Measurements from ENCODE around the gene PEX5. TPM values are rescaled to one million over a fixed set of nuclear protein-coding genes. Genes with fewer than 3 reads are reported as not detected.
A peak's percentile ranks its signal among the peaks of the same experiment; 100 is the strongest.

Gene PEX5
- total and polyA plus RNA-seq, 4 donors: 19.8 to 59.8 (median 43.4) TPM

GRCh38 chr12:7219599-7220243, 30.2 kb downstream of the PEX5 start:
- no peaks in the 10 kb centered on the region for H3K4me1 ChIP-seq (ENCODE audit: control insufficient read depth in 5 of 5, insufficient read depth in 5 of 5, low read length in 5 of 5)
- no peak overlapping the region for H3K27ac ChIP-seq (ENCODE audit: low read depth in 1 of 2, low read length in 1 of 2)
- TF ChIP-seq CTCF (IDR thresholded peaks at IDR 0.05; ENCODE audit: control extremely low read depth, extremely low read depth): peak; percentile 85
- ATAC-seq (ENCODE audit: insufficient read depth, low FRiP score) (peak; percentile 85), DNase-seq (peak; percentile 73 to 86 (median 77))
- WGBS, 2 donors: 14 to 23% methylated on average over 3 of the region's 3 CpGs
- H3K4me3 ChIP-seq: no peak overlapping the region
- H3K9ac ChIP-seq (ENCODE audit: insufficient read depth in 1 of 2, low read length in 2 of 2): no peak overlapping the region
- no peaks in the 10 kb centered on the region for H3K27me3 ChIP-seq (ENCODE audit: control insufficient read depth in 3 of 3, insufficient read depth in 3 of 3, low read length in 2 of 3)
- no peaks in the 10 kb centered on the region for H3K9me3 ChIP-seq (ENCODE audit: control insufficient read depth in 4 of 4, insufficient read depth in 3 of 4, low read length in 3 of 4)
- no peaks in the 10 kb centered on the region for H3K36me3 ChIP-seq (ENCODE audit: control insufficient read depth in 4 of 4, insufficient read depth in 4 of 4, low read length in 4 of 4)

DNA sequence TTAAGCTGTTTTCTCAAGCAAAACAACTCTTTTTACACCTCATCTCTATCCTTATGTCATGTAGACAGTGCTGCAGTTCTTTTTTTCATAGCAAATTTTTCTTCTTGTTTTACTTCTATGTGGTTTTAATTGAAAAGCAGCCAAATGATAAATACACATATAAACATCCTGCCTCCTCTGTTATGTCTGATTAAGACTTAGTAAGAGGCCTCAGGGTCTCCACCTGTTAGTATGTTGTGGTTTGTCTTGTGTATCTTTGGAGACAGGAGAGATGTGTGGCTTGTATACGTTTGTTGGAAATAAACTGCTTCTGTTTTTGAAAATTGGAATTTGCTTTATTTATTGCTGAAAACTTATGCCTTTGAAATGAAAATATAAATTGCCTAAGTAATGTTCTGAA, 32.0 kb downstream of the PEX5 start:
- no peak overlapping the region for H3K4me3 ChIP-seq
- H3K27me3 ChIP-seq (ENCODE audit: control insufficient read depth in 3 of 3, insufficient read depth in 3 of 3, low read length in 2 of 3): no peaks in the 10 kb centered on the region
- no peaks in the 10 kb centered on the region for H3K36me3 ChIP-seq (ENCODE audit: control insufficient read depth in 4 of 4, insufficient read depth in 4 of 4, low read length in 4 of 4)
- no peaks in the 10 kb centered on the region for H3K9me3 ChIP-seq (ENCODE audit: control insufficient read depth in 4 of 4, insufficient read depth in 3 of 4, low read length in 3 of 4)
- ATAC-seq (ENCODE audit: insufficient read depth, low FRiP score) (no peak), DNase-seq (peak in 1 of 3 donors; percentile 5)
- 73 to 85% methylated on average over 1 of the region's 1 CpG for WGBS, 2 donors
- H3K27ac ChIP-seq (ENCODE audit: low read depth in 1 of 2, low read length in 1 of 2): no peak overlapping the region
- no peak overlapping the region for H3K9ac ChIP-seq (ENCODE audit: insufficient read depth in 1 of 2, low read length in 2 of 2)
- no peaks in the 10 kb centered on the region for H3K4me1 ChIP-seq (ENCODE audit: control insufficient read depth in 5 of 5, insufficient read depth in 5 of 5, low read length in 5 of 5)
- no peak for TF ChIP-seq CTCF (IDR thresholded peaks at IDR 0.05; ENCODE audit: control extremely low read depth, extremely low read depth)

GRCh38 chr12:7229741-7230140, 40.3 kb downstream of the PEX5 start:
- Histone ChIP-seq H3K4me1 (ENCODE audit: control insufficient read depth in 5 of 5, insufficient read depth in 5 of 5, low read length in 5 of 5) (no peaks in the 10 kb centered on the region), H3K4me3 (no peak overlapping the region), H3K36me3 (ENCODE audit: control insufficient read depth in 4 of 4, insufficient read depth in 4 of 4, low read length in 4 of 4) (no peaks in the 10 kb centered on the region), H3K27me3 (ENCODE audit: control insufficient read depth in 3 of 3, insufficient read depth in 3 of 3, low read length in 2 of 3) (no peaks in the 10 kb centered on the region), H3K9ac (ENCODE audit: insufficient read depth in 1 of 2, low read length in 2 of 2) (no peak overlapping the region), H3K9me3 (ENCODE audit: control insufficient read depth in 4 of 4, insufficient read depth in 3 of 4, low read length in 3 of 4) (no peaks in the 10 kb centered on the region), H3K27ac (ENCODE audit: low read depth in 1 of 2, low read length in 1 of 2) (no peak overlapping the region)
- 85 to 91% methylated on average over 2 of the region's 2 CpGs for WGBS, 2 donors
- ATAC-seq (ENCODE audit: insufficient read depth, low FRiP score): no peak
- no peak for TF ChIP-seq CTCF (IDR thresholded peaks at IDR 0.05; ENCODE audit: control extremely low read depth, extremely low read depth)
- peak in 1 of 3 donors; percentile 13 for DNase-seq

All from lung (tissue), 12 donors.